ENCODE results near the gene PACS1. TPM values are rescaled to one million over a fixed set of nuclear protein-coding genes. Genes with fewer than 3 reads are reported as not detected.
"Not testable (repeated sequence)": the region's sequence is repeated elsewhere in the genome, so short reads cannot be mapped to it uniquely, and the experiment has no call there.

PACS1 gene
- total RNA-seq, 1 donor from 2014 or later, result 138 TPM

DNA sequence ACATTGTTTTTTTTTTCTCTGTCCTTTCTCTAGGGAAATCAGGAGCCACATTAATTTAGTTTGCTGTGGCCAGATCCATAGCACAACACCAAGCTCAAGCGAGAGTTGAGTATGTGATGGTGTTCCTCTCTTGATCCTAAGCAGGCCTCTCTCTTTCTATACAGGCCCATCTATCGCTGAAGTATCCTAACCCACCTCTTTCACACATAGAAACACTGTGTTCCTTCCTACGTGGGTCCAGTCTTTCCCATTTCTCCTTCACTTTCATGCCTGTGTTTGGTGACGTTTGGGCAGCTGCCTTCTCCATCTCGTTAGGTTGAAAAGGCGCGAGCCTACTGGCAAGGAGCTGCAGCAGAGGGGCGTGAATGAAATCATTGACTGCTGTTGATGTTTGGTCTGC, 2.4 kb downstream of the PACS1 start:
- intact Hi-C loops (cut with DNase I), result loop anchor here (5.0 kb wide), 1 partner anchor 195 kb away; the partner anchor contains the start of gene RAB1B
- H3K27me3 ChIP-seq, result no peaks in the 10 kb centered on the region
- no peaks in the 10 kb centered on the region for H3K9me3 ChIP-seq
- peaks cover 4 to 33% of the 10 kb centered on the region in 2 donors for H3K4me1 ChIP-seq
- TF ChIP-seq, protein P1, sequence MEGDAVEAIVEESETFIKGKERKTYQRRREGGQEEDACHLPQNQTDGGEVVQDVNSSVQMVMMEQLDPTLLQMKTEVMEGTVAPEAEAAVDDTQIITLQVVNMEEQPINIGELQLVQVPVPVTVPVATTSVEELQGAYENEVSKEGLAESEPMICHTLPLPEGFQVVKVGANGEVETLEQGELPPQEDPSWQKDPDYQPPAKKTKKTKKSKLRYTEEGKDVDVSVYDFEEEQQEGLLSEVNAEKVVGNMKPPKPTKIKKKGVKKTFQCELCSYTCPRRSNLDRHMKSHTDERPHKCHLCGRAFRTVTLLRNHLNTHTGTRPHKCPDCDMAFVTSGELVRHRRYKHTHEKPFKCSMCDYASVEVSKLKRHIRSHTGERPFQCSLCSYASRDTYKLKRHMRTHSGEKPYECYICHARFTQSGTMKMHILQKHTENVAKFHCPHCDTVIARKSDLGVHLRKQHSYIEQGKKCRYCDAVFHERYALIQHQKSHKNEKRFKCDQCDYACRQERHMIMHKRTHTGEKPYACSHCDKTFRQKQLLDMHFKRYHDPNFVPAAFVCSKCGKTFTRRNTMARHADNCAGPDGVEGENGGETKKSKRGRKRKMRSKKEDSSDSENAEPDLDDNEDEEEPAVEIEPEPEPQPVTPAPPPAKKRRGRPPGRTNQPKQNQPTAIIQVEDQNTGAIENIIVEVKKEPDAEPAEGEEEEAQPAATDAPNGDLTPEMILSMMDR (IDR thresholded peaks at IDR 0.05), result no peak
- peaks cover 7 to 12% of the 10 kb centered on the region in 2 donors for H3K36me3 ChIP-seq
- no peak overlapping the region for H3K4me3 ChIP-seq
- no peak for DNase-seq (ENCODE audit: low spot score in 2 of 2)
- no peak overlapping the region for H3K27ac ChIP-seq

DNA sequence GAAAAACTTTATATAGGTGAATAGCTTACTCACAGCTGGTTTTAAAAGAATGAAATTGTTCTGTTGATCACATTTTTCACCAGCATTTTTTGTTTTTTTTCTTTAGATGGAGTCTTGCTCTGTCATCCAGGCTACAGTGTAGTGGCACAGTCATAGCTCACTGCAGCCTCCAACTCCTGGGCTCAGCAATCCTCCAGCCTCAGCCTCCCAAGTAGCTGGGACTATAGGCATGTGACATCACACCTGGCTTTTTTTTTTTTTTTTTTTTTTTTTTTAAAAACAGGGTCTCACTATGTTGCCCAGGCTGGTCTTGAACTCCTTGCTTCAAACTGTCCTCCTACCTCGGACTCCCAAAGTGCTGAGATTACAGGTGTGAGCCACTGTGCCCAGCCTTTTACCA, 3.6 kb downstream of the PACS1 start:
- Histone ChIP-seq H3K36me3 (peaks cover 0 to 6% of the 10 kb centered on the region in 2 donors), H3K9me3 (no peaks in the 10 kb centered on the region), H3K27ac (no peak overlapping the region), H3K4me1 (peaks cover 4 to 29% of the 10 kb centered on the region in 2 donors), H3K4me3 (no peak overlapping the region), H3K27me3 (no peaks in the 10 kb centered on the region)
- no peak for DNase-seq (ENCODE audit: low spot score in 2 of 2)
- TF ChIP-seq, protein P1 (IDR thresholded peaks at IDR 0.05), result no peak
- intact Hi-C loops (cut with DNase I), result loop anchor here (5.0 kb wide), 1 partner anchor 194 kb away; the partner anchor contains the start of gene RAB1B

DNA sequence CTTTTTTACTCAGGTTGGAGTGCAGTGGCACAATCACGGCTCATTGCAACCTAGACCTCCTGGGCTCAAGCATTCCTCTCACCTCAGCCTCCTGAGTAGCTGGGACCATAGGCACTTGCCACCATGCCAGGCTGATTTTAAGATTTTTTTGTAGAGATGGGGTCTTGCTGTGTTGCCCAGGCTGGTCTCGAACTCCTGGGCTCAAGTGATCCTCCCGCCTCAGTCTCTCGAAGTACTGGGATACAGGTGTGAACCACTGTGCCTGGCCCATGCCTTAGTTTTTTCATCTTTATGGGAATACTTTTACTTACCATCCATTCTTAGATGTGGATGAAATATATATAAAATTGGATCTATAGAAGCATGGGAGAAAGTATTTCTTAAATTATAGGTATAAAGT, 5.2 kb downstream of the PACS1 start:
- Histone ChIP-seq H3K27ac (no peak overlapping the region), H3K9me3 (no peaks in the 10 kb centered on the region), H3K36me3 (peaks cover 0 to 6% of the 10 kb centered on the region in 2 donors), H3K4me1 (peaks cover 8 to 23% of the 10 kb centered on the region in 2 donors), H3K27me3 (no peaks in the 10 kb centered on the region), H3K4me3 (no peak overlapping the region)
- DNase-seq (ENCODE audit: low spot score in 2 of 2), result no peak
- TF ChIP-seq, protein P1 (IDR thresholded peaks at IDR 0.05), result no peak
- intact Hi-C loops (cut with DNase I), result no loop called here

DNA sequence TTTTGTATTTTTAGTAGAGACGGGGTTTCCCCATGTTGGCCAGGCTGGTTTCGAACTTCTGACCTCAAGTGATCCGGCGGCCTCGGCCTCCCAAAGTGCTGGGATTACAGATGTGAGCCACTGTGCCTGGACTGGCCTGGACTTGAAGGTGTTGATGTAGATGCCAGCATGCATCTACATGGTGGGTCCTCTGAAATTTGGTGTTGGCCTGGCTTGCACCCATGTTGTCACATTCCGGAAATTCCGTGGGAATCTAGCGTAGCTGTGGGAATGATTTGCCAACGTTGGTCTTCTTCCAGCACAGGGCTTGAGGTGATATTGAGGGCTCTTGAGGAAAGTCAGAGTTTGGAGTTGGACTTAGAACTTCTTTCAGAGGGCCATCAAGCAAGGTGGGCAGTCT, 6.5 kb downstream of the PACS1 start:
- Histone ChIP-seq H3K27ac (peak overlapping the region in 1 of 2 donors; percentile 20), H3K4me3 (no peak overlapping the region), H3K9me3 (no peaks in the 10 kb centered on the region), H3K36me3 (peaks cover 0 to 6% of the 10 kb centered on the region in 2 donors), H3K27me3 (no peaks in the 10 kb centered on the region), H3K4me1 (peaks cover 13 to 29% of the 10 kb centered on the region in 2 donors)
- TF ChIP-seq, protein P1 (IDR thresholded peaks at IDR 0.05), result no peak
- no peak for DNase-seq (ENCODE audit: low spot score in 2 of 2)
- intact Hi-C loops (cut with DNase I), result no loop called here

DNA sequence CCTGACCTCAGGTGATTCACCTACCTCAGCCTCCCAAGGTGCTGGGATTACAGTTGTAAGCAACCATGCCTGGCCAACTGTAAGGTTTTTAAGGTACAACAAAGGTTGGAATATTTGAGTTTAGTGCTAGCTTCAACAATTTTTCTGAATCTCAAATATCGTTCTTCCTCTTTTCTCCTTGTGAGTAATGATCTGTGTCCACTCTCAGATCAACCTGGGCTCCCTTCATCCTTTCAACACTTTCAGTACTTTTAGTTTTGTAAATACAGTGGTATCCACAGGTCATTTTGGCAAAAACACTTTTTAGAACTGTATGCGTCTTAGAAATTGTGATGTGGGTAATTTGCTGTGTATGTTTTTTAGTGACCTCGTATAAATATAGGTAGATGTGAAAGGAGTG, 7.9 kb downstream of the PACS1 start:
- no peak overlapping the region for H3K4me3 ChIP-seq
- intact Hi-C loops (cut with DNase I), result no loop called here
- no peaks in the 10 kb centered on the region for H3K9me3 ChIP-seq
- TF ChIP-seq, protein P1 (IDR thresholded peaks at IDR 0.05), result no peak
- no peak for DNase-seq (ENCODE audit: low spot score in 2 of 2)
- H3K36me3 ChIP-seq, result peaks cover 0 to 6% of the 10 kb centered on the region in 2 donors
- no peaks in the 10 kb centered on the region for H3K27me3 ChIP-seq
- H3K27ac ChIP-seq, result no peak overlapping the region
- peaks cover 11 to 38% of the 10 kb centered on the region in 2 donors for H3K4me1 ChIP-seq

DNA sequence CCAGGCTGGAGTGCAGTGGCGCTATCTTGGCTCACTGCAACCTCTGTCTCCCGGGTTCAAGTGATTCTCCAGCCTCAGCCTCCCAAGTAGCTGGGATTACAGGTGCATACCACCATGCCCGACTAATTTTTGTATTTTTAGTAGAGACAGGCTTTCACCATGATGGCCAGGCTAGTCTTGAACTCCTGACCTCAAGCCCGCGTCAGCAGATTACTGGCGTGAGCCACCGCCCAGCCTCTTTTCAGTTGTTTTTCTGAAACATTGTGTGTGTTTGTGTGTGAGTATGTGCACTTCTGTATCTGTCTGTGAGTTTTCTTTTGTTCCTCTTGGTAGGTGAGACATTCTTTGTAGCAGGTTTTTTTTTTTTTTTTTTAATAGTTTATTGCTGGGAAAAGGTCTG, 8.9 kb downstream of the PACS1 start:
- H3K4me3 ChIP-seq; intact Hi-C loops (cut with DNase I); H3K9me3 ChIP-seq; H3K27ac ChIP-seq; DNase-seq (ENCODE audit: low spot score in 2 of 2); H3K27me3 ChIP-seq; H3K36me3 ChIP-seq: not testable (repeated sequence)
- peaks cover 11 to 48% of the 10 kb centered on the region in 2 donors for H3K4me1 ChIP-seq
